ENCODE data around the gene JADE1. TPM values are rescaled to one million over a fixed set of nuclear protein-coding genes. Genes with fewer than 3 reads are reported as not detected.

The JADE1 gene
- total RNA-seq, 2 experiments from 2014 or later, result 33.2 to 39.4 TPM

DNA sequence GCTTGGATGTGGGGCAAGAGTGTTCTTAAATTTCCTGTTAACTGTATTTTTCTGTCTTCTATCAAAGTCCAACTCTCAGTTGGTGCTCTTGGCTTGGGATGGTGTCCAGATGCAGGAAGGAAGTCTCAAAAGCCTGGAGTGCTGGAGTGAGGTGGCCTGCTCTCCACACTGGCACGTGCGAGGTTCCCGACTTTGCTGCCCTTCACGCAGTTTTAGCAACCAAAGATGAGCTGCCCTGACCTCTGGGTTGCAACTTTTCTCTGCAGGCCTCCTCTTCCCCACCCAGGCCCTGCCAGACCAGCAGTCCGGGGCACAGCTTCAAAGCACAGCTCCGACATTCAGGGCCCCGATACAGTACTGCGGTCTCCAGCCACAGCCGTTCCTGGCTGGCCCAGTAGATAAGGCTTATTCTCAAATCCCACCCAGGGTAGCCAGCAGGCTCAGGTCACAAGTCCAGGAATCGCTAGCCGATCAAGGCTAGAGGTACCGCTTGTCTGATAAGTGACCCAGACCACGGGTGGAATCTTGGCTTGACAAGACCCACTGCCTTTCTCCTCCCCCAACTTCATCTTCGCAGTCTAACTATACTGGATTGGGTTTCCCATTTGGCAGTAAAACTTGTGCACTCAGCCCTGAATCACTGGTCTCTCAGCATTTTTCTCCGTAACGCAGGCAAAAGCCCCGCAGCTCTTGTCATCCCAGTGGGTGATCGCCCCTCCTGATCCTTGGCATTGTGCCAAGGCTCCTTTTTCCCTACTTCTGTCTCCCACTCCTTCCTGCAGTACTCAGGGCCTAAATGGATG is 21.8 kb upstream of the JADE1 start:
- ChIA-PET CTCF (interaction anchor here (0.9 kb wide), 1 partner anchor 221 kb away, joined by 3 read pairs; no protein-coding TSS in a partner anchor), POLR2A (no interaction called here)
- Mint-ChIP-seq H3K4me3 (no peak overlapping the region), H3K27me3 (no peaks in the 10 kb centered on the region), H3K27ac (no peak overlapping the region), H3K4me1 (no peaks in the 10 kb centered on the region), H3K36me3 (ENCODE audit: low read depth) (no peaks in the 10 kb centered on the region), H3K9me3 (no peaks in the 10 kb centered on the region)
- DNase-seq, result no peak

DNA sequence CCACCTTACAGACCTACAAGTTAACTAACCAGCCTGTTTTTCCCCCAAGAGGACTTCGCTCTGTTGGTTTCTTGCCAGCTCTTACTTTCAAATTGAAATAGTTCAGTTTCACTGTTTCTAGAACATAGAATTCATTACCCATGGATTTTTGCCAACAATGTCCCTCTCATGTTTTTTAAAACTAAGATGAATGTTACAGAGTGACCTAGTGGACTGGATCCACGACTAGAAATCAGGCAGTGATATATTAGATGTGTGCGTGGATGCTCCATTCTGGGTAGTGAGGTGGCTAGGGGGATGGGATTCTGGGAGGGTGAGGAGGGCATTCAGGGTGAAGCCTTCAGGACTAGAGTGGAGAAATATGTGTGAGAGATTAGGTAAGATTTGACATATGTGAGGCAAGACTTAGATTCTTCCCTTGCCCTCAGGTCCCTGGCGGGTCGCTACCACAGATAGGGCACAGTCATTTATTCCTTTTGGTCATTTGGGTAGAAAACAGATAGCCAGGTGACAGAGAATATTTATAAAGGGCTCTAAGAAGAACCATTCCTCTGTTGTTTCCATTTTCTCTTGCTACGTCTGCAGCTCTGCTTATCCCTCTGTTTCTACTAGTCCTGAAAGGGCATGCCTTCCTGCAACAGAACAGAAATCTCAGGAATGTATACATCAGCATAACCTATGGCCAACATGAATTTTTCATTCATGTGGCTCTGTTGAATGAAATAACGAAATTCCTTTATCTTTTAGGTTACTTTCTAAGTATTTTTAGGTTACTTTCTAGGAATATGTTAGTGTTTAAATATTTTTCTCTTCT is 15.4 kb upstream of the JADE1 start:
- ChIA-PET POLR2A (no interaction called here), CTCF (no interaction called here)
- H3K27me3 Mint-ChIP-seq, result no peaks in the 10 kb centered on the region
- DNase-seq, result no peak
- no peak overlapping the region for H3K4me3 Mint-ChIP-seq
- H3K27ac Mint-ChIP-seq, result no peak overlapping the region
- no peaks in the 10 kb centered on the region for H3K4me1 Mint-ChIP-seq
- no peaks in the 10 kb centered on the region for H3K36me3 Mint-ChIP-seq (ENCODE audit: low read depth)
- no peaks in the 10 kb centered on the region for H3K9me3 Mint-ChIP-seq

DNA sequence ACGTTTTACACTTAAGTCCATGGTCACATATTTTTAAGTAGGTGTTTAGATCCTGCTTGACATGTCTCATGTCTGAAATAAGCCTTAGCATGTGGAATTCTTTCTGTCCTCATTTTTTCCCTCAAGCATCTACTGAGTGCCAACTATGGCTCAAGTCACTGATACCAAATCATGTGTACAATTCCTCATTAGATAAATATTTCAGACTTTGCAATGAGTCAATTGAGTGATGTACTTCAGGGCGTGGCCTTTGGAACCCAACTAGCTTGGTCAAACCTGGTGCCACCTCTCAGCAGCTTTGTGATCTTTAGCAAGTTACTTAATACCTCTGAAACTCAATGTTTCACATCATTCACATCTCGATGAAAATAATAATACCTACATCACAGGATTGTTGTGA is 12.6 kb upstream of the JADE1 start:
- no peaks in the 10 kb centered on the region for H3K9me3 Mint-ChIP-seq
- no peaks in the 10 kb centered on the region for H3K4me1 Mint-ChIP-seq
- H3K36me3 Mint-ChIP-seq (ENCODE audit: low read depth), result no peaks in the 10 kb centered on the region
- no peak for DNase-seq
- H3K27ac Mint-ChIP-seq, result no peak overlapping the region
- CTCF ChIA-PET, result interaction anchor here (0.6 to 0.9 kb wide), 2 partner anchors 33 to 343 kb away, joined by 3 read pairs; no protein-coding TSS in a partner anchor
- no peak overlapping the region for H3K4me3 Mint-ChIP-seq
- POLR2A ChIA-PET, result no interaction called here
- no peaks in the 10 kb centered on the region for H3K27me3 Mint-ChIP-seq

DNA sequence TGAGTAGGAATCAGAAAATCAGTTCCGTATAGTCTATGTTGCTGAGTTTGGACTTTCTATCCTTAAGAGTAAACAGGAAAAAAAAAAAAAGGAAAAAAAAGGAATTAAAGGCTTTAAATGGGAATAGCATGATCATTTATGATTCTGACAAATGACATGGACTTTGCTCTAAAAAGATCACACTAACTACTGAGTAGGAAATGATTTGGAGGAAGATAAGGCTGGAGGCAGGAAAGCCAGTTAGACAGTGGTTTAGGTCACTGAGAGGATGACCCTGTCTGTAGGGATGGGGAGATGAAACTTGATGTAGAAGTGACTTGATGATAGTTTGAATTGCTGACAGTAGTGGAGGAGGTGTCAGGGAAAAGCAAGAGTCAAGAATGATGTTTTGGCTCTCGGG is 9.2 kb upstream of the JADE1 start:
- H3K9me3 Mint-ChIP-seq, result no peaks in the 10 kb centered on the region
- peaks cover 5% of the 10 kb centered on the region for H3K4me1 Mint-ChIP-seq
- no peaks in the 10 kb centered on the region for H3K27me3 Mint-ChIP-seq
- ChIA-PET CTCF (no interaction called here), POLR2A (no interaction called here)
- no peak overlapping the region for H3K4me3 Mint-ChIP-seq
- H3K36me3 Mint-ChIP-seq (ENCODE audit: low read depth), result no peaks in the 10 kb centered on the region
- H3K27ac Mint-ChIP-seq, result no peak overlapping the region
- no peak for DNase-seq

DNA sequence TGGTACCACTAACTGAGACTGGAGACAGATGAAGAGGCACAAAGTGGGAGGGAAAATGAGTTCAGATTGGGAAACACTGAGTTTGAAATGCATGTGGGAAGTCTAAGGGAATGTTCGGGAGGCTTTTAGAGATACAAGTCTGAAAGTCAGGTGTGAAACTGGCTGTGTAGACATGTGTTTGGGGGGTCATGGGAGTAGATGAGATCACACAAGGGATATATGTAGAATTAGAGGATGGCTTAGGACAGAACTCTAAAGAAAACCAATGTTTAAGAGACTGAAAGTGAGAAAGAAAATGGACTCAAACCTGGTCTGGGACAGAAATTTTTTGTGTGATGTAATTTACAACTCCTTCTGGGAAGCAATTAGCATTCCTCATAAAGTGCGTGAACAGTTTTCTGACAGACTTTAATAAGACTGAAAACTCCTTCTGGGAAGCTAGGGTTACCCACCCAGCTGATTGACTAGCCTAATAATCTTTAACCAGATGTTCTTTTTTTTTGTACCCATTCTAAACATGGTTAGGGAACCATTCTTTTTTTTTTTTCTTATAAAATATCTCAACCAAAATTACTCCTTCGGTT is 8.7 kb upstream of the JADE1 start:
- POLR2A ChIA-PET, result no interaction called here
- CTCF ChIA-PET, result no interaction called here
- H3K27ac Mint-ChIP-seq, result no peak overlapping the region
- H3K27me3 Mint-ChIP-seq, result no peaks in the 10 kb centered on the region
- no peak for DNase-seq
- H3K9me3 Mint-ChIP-seq, result no peaks in the 10 kb centered on the region
- peaks cover 5% of the 10 kb centered on the region for H3K4me1 Mint-ChIP-seq
- H3K4me3 Mint-ChIP-seq, result no peak overlapping the region
- H3K36me3 Mint-ChIP-seq (ENCODE audit: low read depth), result no peaks in the 10 kb centered on the region

DNA sequence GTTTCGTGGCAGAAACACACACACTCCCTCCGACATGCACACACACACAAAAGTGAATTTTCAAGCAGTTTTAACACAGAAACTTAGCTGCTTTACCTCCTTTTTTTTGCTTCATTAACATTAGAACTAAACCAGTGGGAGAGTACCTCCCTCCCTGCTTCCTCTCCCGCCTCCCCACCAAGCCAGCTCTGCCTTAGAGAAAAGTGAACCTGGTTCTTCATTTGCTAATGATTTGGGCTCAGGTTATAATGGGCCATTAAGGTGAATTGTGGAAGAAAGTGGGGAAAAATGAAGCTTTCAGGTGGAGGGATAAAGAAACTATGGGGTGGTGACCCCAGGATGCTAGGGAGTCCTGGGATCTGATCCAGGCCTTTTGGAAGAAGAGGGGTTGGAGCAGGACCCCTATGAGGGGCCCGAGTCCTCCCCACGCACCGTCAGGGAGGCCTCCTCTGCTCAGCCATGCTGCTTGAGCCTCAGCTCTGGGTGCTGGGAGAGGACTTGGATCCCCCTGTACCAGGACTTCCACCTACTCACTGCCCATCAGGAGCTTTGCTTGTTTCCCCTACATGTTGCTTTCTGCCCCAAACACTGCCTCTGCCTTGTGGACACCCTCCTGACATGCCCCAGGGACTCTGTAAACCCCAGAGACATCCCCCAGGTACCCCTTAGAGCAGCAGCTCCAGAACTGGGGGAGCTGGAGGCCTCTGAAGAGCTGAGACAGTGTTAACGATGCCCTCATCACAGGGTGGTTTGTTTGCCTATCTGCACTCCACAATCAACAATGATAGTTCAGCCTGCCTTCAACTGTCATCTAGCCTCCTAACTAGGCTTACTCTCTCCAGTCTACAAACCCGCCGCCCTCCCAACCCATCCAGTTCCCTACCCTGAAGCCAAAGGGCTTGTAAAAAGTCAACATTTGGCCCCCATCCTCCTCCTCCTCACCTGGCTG is 6.5 kb upstream of the JADE1 start:
- ChIA-PET POLR2A (no interaction called here), CTCF (interaction anchor here (1.4 kb wide), 1 partner anchor 228 kb away, joined by 4 read pairs; no protein-coding TSS in a partner anchor)
- Mint-ChIP-seq H3K36me3 (ENCODE audit: low read depth) (no peaks in the 10 kb centered on the region), H3K27ac (no peak overlapping the region), H3K4me1 (peaks cover 5% of the 10 kb centered on the region), H3K9me3 (no peaks in the 10 kb centered on the region), H3K4me3 (no peak overlapping the region), H3K27me3 (no peaks in the 10 kb centered on the region)
- DNase-seq, result no peak

DNA sequence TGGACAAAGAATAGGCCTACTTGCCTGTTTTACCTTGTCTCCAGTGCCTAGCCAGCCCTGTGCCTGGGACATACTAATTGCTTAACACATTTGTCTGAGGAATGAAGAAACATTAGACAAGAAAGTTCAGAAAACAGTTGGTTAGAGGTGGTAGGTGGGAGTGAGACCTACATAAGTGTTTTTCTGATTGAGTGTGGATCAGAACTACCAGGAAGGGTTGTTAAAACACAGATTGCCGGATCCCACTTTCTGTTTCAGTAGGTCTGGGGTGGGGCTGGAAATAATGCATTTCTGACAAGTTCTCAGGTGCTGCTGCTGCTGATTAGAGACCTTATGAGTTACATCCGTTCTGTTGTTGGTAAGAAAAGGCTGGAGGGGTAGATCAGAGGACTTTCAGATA is 5.7 kb upstream of the JADE1 start:
- ChIA-PET POLR2A (no interaction called here), CTCF (no interaction called here)
- DNase-seq, result no peak
- Mint-ChIP-seq H3K4me3 (no peak overlapping the region), H3K4me1 (peaks cover 5% of the 10 kb centered on the region), H3K27ac (no peak overlapping the region), H3K27me3 (no peaks in the 10 kb centered on the region), H3K9me3 (no peaks in the 10 kb centered on the region), H3K36me3 (ENCODE audit: low read depth) (no peaks in the 10 kb centered on the region)

DNA sequence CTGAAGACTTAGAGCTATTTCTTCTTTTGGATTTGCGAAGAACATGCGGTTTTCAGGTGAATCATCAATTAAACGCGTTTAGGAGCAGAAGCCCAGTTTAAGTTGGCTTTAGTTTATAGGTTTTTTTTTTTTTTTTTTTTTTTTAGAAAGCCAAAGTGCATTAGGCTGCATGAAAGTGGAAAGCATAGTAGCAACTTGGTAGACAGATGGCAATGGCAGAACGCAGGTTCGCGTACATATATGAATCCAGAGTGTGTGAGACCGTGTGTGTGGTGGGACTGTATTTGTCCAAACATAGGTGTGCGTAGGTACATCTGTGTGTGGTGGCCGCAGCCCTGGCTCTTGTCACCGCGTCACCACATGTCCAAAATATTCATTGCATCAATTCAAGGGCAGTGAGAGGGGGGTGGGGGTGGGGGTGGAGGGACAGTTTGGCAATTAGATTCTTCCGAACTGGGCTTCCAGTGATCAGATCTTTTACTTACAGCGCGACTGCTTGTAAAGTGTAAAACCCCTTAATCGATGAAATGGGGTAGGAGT is 901 bp downstream of the JADE1 start:
- CTCF ChIA-PET, result interaction anchor here (0.6 to 1.1 kb wide), 4 partner anchors 9 to 277 kb away, joined by 3 to 6 read pairs (median 4); no protein-coding TSS in a partner anchor
- POLR2A ChIA-PET, result interaction anchor here (0.6 kb wide), 1 partner anchor 750 kb away, joined by 4 read pairs; no protein-coding TSS in a partner anchor
- Mint-ChIP-seq H3K36me3 (ENCODE audit: low read depth) (peaks cover 4% of the 10 kb centered on the region), H3K27me3 (no peaks in the 10 kb centered on the region), H3K4me3 (peak overlapping the region; percentile 98), H3K27ac (peak overlapping the region; percentile 99), H3K9me3 (no peaks in the 10 kb centered on the region), H3K4me1 (peaks cover 18% of the 10 kb centered on the region)
- peak; percentile 28 for DNase-seq

DNA sequence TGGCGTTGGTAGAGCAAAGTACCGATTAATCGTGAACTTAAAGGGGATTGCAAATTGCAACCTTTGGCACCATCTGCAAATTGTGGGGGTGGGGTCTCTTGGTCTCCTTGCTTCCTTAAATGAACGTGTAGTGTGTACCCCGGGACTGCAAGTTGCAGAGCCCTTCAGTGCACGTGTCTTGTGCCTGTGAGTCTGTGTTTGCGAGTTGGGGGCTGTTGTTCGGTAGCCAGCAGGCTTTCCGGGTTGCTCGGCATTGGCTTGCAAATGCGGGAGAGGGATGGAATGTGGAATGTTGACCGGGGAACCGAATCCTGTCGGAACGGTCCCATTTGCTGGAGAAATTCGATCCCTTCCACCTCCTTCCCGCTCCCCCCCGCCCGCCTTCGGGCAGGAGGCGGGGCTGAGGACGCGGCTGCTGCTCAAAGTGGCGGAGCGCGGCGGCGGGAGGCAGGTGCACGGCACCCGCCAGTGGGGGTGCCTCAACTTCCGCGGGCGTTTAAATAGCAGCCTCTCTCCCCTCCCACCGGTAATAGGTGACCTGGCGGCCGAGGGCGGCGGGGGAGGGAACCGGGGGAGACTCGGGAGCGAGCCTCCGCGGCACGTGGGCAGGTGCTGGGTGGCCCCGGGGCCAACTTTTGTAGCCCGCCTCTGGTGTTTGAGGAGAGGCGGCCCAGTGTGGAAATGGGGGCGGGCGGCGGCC is 1.5 kb downstream of the JADE1 start:
- Mint-ChIP-seq H3K9me3 (no peaks in the 10 kb centered on the region), H3K36me3 (ENCODE audit: low read depth) (peaks cover 5% of the 10 kb centered on the region), H3K4me1 (peaks cover 23% of the 10 kb centered on the region), H3K27ac (peak overlapping the region; percentile 99), H3K27me3 (no peaks in the 10 kb centered on the region), H3K4me3 (peak overlapping the region; percentile 98)
- ChIA-PET POLR2A (interaction anchor here (1.2 kb wide), 1 partner anchor 285 kb away, joined by 3 read pairs; the partner anchor contains the start of gene C4orf33), CTCF (interaction anchor here (1.0 to 1.1 kb wide), 3 partner anchors 26 to 51 kb away, joined by 3 read pairs; no protein-coding TSS in a partner anchor)
- peak; percentile 86 for DNase-seq

DNA sequence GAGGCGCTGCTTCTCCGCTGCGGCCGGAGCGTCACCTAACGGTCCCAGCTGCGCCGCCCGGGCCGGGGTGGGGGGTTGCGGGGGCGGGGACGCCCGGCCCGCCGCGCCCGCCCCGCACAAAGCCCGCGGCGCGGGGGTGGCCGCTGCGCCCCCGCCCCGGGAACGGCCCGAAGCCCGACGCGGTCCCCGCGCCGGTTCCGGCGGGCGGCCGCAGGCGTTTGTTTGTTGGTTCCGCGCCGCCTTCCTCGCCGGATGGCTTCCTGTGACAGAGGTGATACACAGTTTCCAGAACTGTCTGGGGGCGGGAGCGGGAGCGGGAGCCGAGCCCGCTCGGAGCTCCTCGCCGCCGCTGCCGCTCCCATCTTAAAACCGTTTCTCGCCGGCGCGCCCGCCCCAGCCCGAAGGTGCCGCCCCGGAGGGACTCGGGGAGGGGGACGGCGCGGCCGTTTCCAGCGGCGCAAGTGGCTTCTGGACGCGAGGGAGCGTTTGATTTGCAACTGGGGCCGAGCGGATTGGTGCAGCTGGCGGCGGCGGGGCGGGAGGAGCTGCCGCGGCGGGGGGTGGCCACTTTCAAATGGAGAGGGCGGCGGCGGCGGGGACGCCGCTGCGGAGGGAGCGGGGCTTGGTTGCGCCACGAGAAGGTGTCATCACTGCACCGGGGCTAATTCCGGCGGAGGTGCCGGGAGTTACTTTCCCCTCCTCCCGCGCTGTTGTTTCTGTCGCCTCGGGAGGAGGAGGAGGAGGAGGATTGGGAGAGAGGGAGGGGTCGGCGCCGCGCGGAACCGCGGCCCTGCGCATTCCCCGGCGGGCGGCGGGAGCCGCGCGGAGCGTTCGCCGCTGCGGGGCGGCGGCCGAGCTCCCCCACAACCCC is 2.3 kb downstream of the JADE1 start:
- CTCF ChIA-PET, result interaction anchor here (1.0 to 1.4 kb wide), 5 partner anchors 26 to 51 kb away, joined by 3 read pairs; no protein-coding TSS in a partner anchor
- Mint-ChIP-seq H3K9me3 (no peaks in the 10 kb centered on the region), H3K27ac (peak overlapping the region; percentile 99), H3K4me1 (peaks cover 30% of the 10 kb centered on the region), H3K36me3 (ENCODE audit: low read depth) (peaks cover 10% of the 10 kb centered on the region), H3K27me3 (no peaks in the 10 kb centered on the region), H3K4me3 (peak overlapping the region; percentile 98)
- peak; percentile 89 for DNase-seq
- POLR2A ChIA-PET, result interaction anchor here (0.6 to 1.2 kb wide), 2 partner anchors 281 to 284 kb away, joined by 3 to 4 read pairs; partner anchors contain the start of genes C4orf33 and SCLT1

Data from activated CD4-positive, alpha-beta T cell treated with anti-CD3 and anti-CD28 coated beads, Interleukin-2, amount 10 ng/mL, durations not matched to agents 7 days and 5 days (primary cell).